Effector memory CD8-positive, alpha-beta T cell (primary cell): ENCODE measurements around the gene NEK7.

Source experiments
- ATAC-seq: fragments of 150-1000 bp; cut with Tn5 transposase; replicated peaks from 2 replicates; pipeline ENCODE4 v1.10.0; 2021; ENCODE audit warnings: mild to moderate bottlenecking, moderate library complexity
- DNase-seq, 3 experiments: peaks; one replicate each; pipeline ENCODE4 v3.0.0; 2021
- H3K27ac Mint-ChIP-seq, 2 donors: one replicate each; pipeline ENCODE4 v1.8.0; 2022; ENCODE audit warnings: mild to moderate bottlenecking in 2 of 2, mixed read lengths in 2 of 2, moderate library complexity in 2 of 2
- H3K27me3 Mint-ChIP-seq, 2 donors: one replicate each; pipeline ENCODE4 v1.8.0; 2022; ENCODE audit warnings: mixed read lengths in 2 of 2
- H3K36me3 Mint-ChIP-seq: one replicate; pipeline ENCODE4 v1.8.0; 2022; ENCODE audit warnings: mild to moderate bottlenecking, moderate library complexity, mixed read lengths; ENCODE audit not compliant: insufficient read depth
- H3K4me1 Mint-ChIP-seq, 2 donors: one replicate each; pipeline ENCODE4 v1.8.0; 2022; ENCODE audit warnings: low read depth in 2 of 2, mixed read lengths in 2 of 2
- H3K4me3 Mint-ChIP-seq, 2 donors: one replicate each; pipeline ENCODE4 v1.8.0; 2022; ENCODE audit warnings: mild to moderate bottlenecking in 2 of 2, mixed read lengths in 2 of 2, moderate library complexity in 2 of 2
- H3K9me3 Mint-ChIP-seq, 2 donors: one replicate each; pipeline ENCODE4 v1.8.0; 2022; ENCODE audit warnings: mixed read lengths in 2 of 2

The NEK7 gene

GRCh38 chr1:198245379-198245778, 88.6 kb downstream of the NEK7 start:
- H3K27me3 Mint-ChIP-seq, result no peaks in the 10 kb centered on the region
- no peak overlapping the region for H3K4me3 Mint-ChIP-seq
- no peak for ATAC-seq
- DNase-seq, result no peak
- peaks cover 16 to 54% of the 10 kb centered on the region in 2 donors for H3K4me1 Mint-ChIP-seq
- H3K27ac Mint-ChIP-seq, result no peak overlapping the region
- H3K36me3 Mint-ChIP-seq, result peaks cover 9% of the 10 kb centered on the region
- no peaks in the 10 kb centered on the region for H3K9me3 Mint-ChIP-seq

GRCh38 chr1:198246337-198246736, 89.5 kb downstream of the NEK7 start:
- ATAC-seq (no peak), DNase-seq (no peak)
- H3K4me1 Mint-ChIP-seq, result peaks cover 16 to 47% of the 10 kb centered on the region in 2 donors
- peaks cover 9% of the 10 kb centered on the region for H3K36me3 Mint-ChIP-seq
- H3K27me3 Mint-ChIP-seq, result no peaks in the 10 kb centered on the region
- no peak overlapping the region for H3K4me3 Mint-ChIP-seq
- no peak overlapping the region for H3K27ac Mint-ChIP-seq
- no peaks in the 10 kb centered on the region for H3K9me3 Mint-ChIP-seq

- Mint-ChIP-seq H3K9me3 (no peaks in the 10 kb centered on the region), H3K27ac (peak overlapping the region; percentile 51 to 91), H3K27me3 (no peaks in the 10 kb centered on the region), H3K4me3 (peak overlapping the region; percentile 22 to 40), H3K36me3 (no peaks in the 10 kb centered on the region), H3K4me1 (peaks cover 26 to 55% of the 10 kb centered on the region in 2 donors)
- ATAC-seq (no peak), DNase-seq (no peak)
These were observed 96.5 kb downstream of the NEK7 start for GRCh38 chr1:198253259-198253658.

- H3K9me3 Mint-ChIP-seq, result no peaks in the 10 kb centered on the region
- peak overlapping the region; percentile 51 to 91 for H3K27ac Mint-ChIP-seq
- DNase-seq (no peak), ATAC-seq (peak; percentile 54)
- H3K36me3 Mint-ChIP-seq, result no peaks in the 10 kb centered on the region
- H3K4me1 Mint-ChIP-seq, result peaks cover 26 to 55% of the 10 kb centered on the region in 2 donors
- peak overlapping the region; percentile 22 to 40 for H3K4me3 Mint-ChIP-seq
- no peaks in the 10 kb centered on the region for H3K27me3 Mint-ChIP-seq
These were observed 96.9 kb downstream of the NEK7 start for GRCh38 chr1:198253668-198254067.

- Mint-ChIP-seq H3K36me3 (no peaks in the 10 kb centered on the region), H3K4me1 (peaks cover 30 to 54% of the 10 kb centered on the region in 2 donors), H3K4me3 (no peak overlapping the region), H3K27me3 (no peaks in the 10 kb centered on the region), H3K27ac (peak overlapping the region in 1 of 2 donors; percentile 91), H3K9me3 (no peaks in the 10 kb centered on the region)
- no peak for DNase-seq
- no peak for ATAC-seq
These were observed 97.7 kb downstream of the NEK7 start for GRCh38 chr1:198254521-198254920.

GRCh38 chr1:198254948-198255347, 98.2 kb downstream of the NEK7 start:
- Mint-ChIP-seq H3K9me3 (no peaks in the 10 kb centered on the region), H3K4me1 (peaks cover 30 to 58% of the 10 kb centered on the region in 2 donors), H3K27ac (no peak overlapping the region), H3K4me3 (no peak overlapping the region), H3K27me3 (no peaks in the 10 kb centered on the region), H3K36me3 (no peaks in the 10 kb centered on the region)
- ATAC-seq (no peak), DNase-seq (no peak)

- H3K4me3 Mint-ChIP-seq, result no peak overlapping the region
- no peaks in the 10 kb centered on the region for H3K9me3 Mint-ChIP-seq
- H3K36me3 Mint-ChIP-seq, result no peaks in the 10 kb centered on the region
- H3K4me1 Mint-ChIP-seq, result peaks cover 35 to 65% of the 10 kb centered on the region in 2 donors
- no peaks in the 10 kb centered on the region for H3K27me3 Mint-ChIP-seq
- ATAC-seq, result no peak
- peak overlapping the region in 1 of 2 donors; percentile 19 for H3K27ac Mint-ChIP-seq
- DNase-seq, result no peak
These were observed 99.0 kb downstream of the NEK7 start for GRCh38 chr1:198255784-198256183.

- no peak overlapping the region for H3K27ac Mint-ChIP-seq
- H3K4me1 Mint-ChIP-seq, result peaks cover 21 to 57% of the 10 kb centered on the region in 2 donors
- ATAC-seq (no peak), DNase-seq (no peak)
- H3K27me3 Mint-ChIP-seq, result no peaks in the 10 kb centered on the region
- H3K9me3 Mint-ChIP-seq, result no peaks in the 10 kb centered on the region
- no peaks in the 10 kb centered on the region for H3K36me3 Mint-ChIP-seq
- H3K4me3 Mint-ChIP-seq, result no peak overlapping the region
These were observed 101.7 kb downstream of the NEK7 start for GRCh38 chr1:198258491-198258890.

GRCh38 chr1:198259333-198260074, 102.7 kb downstream of the NEK7 start:
- no peak overlapping the region for H3K27ac Mint-ChIP-seq
- no peaks in the 10 kb centered on the region for H3K9me3 Mint-ChIP-seq
- DNase-seq (no peak), ATAC-seq (no peak)
- H3K36me3 Mint-ChIP-seq, result no peaks in the 10 kb centered on the region
- peaks cover 15 to 51% of the 10 kb centered on the region in 2 donors for H3K4me1 Mint-ChIP-seq
- H3K27me3 Mint-ChIP-seq, result no peaks in the 10 kb centered on the region
- H3K4me3 Mint-ChIP-seq, result no peak overlapping the region

- Mint-ChIP-seq H3K27me3 (no peaks in the 10 kb centered on the region), H3K9me3 (no peaks in the 10 kb centered on the region), H3K4me1 (peaks cover 15 to 44% of the 10 kb centered on the region in 2 donors), H3K27ac (no peak overlapping the region), H3K4me3 (no peak overlapping the region), H3K36me3 (no peaks in the 10 kb centered on the region)
- DNase-seq, result no peak
- ATAC-seq, result no peak
These were observed 105.1 kb downstream of the NEK7 start for GRCh38 chr1:198261886-198262285.

GRCh38 chr1:198263186-198263585, 106.4 kb downstream of the NEK7 start:
- DNase-seq (no peak), ATAC-seq (no peak)
- no peak overlapping the region for H3K4me3 Mint-ChIP-seq
- H3K36me3 Mint-ChIP-seq, result no peaks in the 10 kb centered on the region
- no peaks in the 10 kb centered on the region for H3K9me3 Mint-ChIP-seq
- H3K27ac Mint-ChIP-seq, result no peak overlapping the region
- peaks cover 14 to 39% of the 10 kb centered on the region in 2 donors for H3K4me1 Mint-ChIP-seq
- H3K27me3 Mint-ChIP-seq, result no peaks in the 10 kb centered on the region

GRCh38 chr1:198264282-198264681, 107.5 kb downstream of the NEK7 start:
- Mint-ChIP-seq H3K4me3 (no peak overlapping the region), H3K36me3 (no peaks in the 10 kb centered on the region), H3K27me3 (no peaks in the 10 kb centered on the region), H3K9me3 (no peaks in the 10 kb centered on the region), H3K4me1 (peaks cover 11 to 35% of the 10 kb centered on the region in 2 donors), H3K27ac (no peak overlapping the region)
- ATAC-seq (no peak), DNase-seq (no peak)

- no peaks in the 10 kb centered on the region for H3K27me3 Mint-ChIP-seq
- H3K4me3 Mint-ChIP-seq, result no peak overlapping the region
- no peaks in the 10 kb centered on the region for H3K9me3 Mint-ChIP-seq
- ATAC-seq (no peak), DNase-seq (no peak)
- H3K36me3 Mint-ChIP-seq, result no peaks in the 10 kb centered on the region
- peak overlapping the region in 1 of 2 donors; percentile 71 for H3K27ac Mint-ChIP-seq
- H3K4me1 Mint-ChIP-seq, result peaks cover 9 to 29% of the 10 kb centered on the region in 2 donors
These were observed 108.4 kb downstream of the NEK7 start for GRCh38 chr1:198265073-198265661.

GRCh38 chr1:198267056-198267455, 110.3 kb downstream of the NEK7 start:
- no peaks in the 10 kb centered on the region for H3K27me3 Mint-ChIP-seq
- DNase-seq, result no peak
- H3K36me3 Mint-ChIP-seq, result no peaks in the 10 kb centered on the region
- H3K4me3 Mint-ChIP-seq, result no peak overlapping the region
- no peak for ATAC-seq
- peaks cover 9 to 20% of the 10 kb centered on the region in 2 donors for H3K4me1 Mint-ChIP-seq
- no peaks in the 10 kb centered on the region for H3K9me3 Mint-ChIP-seq
- no peak overlapping the region for H3K27ac Mint-ChIP-seq
